Esophagus muscularis mucosa (tissue), 4 donors: ENCODE measurements around the gene HSDL2. TPM values are rescaled to one million over a fixed set of nuclear protein-coding genes. Genes with fewer than 3 reads are reported as not detected.
"Not testable (repeated sequence)": the region's sequence is repeated elsewhere in the genome, so short reads cannot be mapped to it uniquely, and the experiment has no call there.

Experiments used
- DNase-seq: peaks from one replicate; pipeline ENCODE4 v3.0.0-alpha.2; 2017; ENCODE audit errors: extremely low spot score
- H3K27ac ChIP-seq, 4 donors: fragments of 200-600 bp; sonication (generic); replicated peaks in 1 of 4; 1 replicate in 3 of 4; 2 replicates in 1 of 4; pipeline ENCODE4 v1.5.1; 2016 to 2019; ENCODE audit warnings: mild to moderate bottlenecking in 1 of 4
- H3K27me3 ChIP-seq, 4 donors: fragments of 200-600 bp; sonication (generic); one replicate each; pipeline versions ENCODE4 v1.5.1 to v1.6.0; 2016 to 2019
- H3K36me3 ChIP-seq, 4 donors: fragments of 200-600 bp; sonication (generic); one replicate each; pipeline ENCODE4 v1.5.1; 2016 to 2019
- H3K4me1 ChIP-seq, 4 donors: fragments of 200-600 bp; sonication (generic); one replicate each; pipeline ENCODE4 v1.5.1; 2016 to 2019
- H3K4me3 ChIP-seq, 4 donors: fragments of 200-600 bp; sonication (generic); 1 replicate in 2 of 4; 2 replicates in 2 of 4; pipeline ENCODE4 v1.5.1; 2016 to 2019; ENCODE audit warnings: mild to moderate bottlenecking in 4 of 4, moderate library complexity in 1 of 4
- H3K9me3 ChIP-seq, 4 donors: fragments of 200-600 bp; sonication (generic); 1 replicate in 3 of 4; 2 replicates in 1 of 4; pipeline ENCODE4 v1.5.1; 2016 to 2019
- CTCF ChIP-seq, 3 experiments: fragments of 200-600 bp in 2 of 3; fragments of 450-650 bp in 1 of 3; sonication (generic) in 2 of 3; IDR thresholded peaks; one replicate each; pipeline ENCODE4 v1.5.1; 2017 to 2019; ENCODE audit warnings: antibody characterized with exemption in 3 of 3, mild to moderate bottlenecking in 2 of 3, moderate library complexity in 1 of 3
- EP300 ChIP-seq: sonication (generic); formaldehyde crosslinking; IDR thresholded peaks from one replicate; pipeline ENCODE4 v1.6.1; 2017; ENCODE audit warnings: antibody characterized with exemption
- POLR2A ChIP-seq: fragments of 450-650 bp; IDR thresholded peaks from one replicate; pipeline ENCODE4 v1.6.1; 2017; ENCODE audit warnings: antibody characterized with exemption, moderate library complexity, mild to moderate bottlenecking, low read depth
- POLR2AphosphoS5 ChIP-seq, 2 donors: sonication (generic); formaldehyde crosslinking; IDR thresholded peaks; one replicate each; pipeline ENCODE4 v1.6.1; 2017; ENCODE audit warnings: antibody characterized with exemption in 2 of 2
- WGBS: methylation state at CpG from one replicate; pipeline ENCODE4 v1.1.5; 2018; 5-methylcytosine and 5-hydroxymethylcytosine counted together
- intact Hi-C: fragments of 100-400 bp; cut with DNase I; formaldehyde crosslinking; loops from one replicate; pipeline ENCODE4 v1.15.1; 2023
- total RNA-seq, 4 donors: library from RNA; depleted of rRNA; stranded (reverse); fragments of >200 nt; gene quantifications; one replicate each; pipeline versions ENCODE4 v1.1.0 to v1.2.1, GENCODE V29; 2016

The HSDL2 gene
- total RNA-seq, 4 donors from 2014 or later, result 34.3 to 73.1 (median 50.0) TPM

GRCh38 chr9:112505086-112505485, 125.2 kb downstream of the HSDL2 start:
- no peaks in the 10 kb centered on the region for H3K9me3 ChIP-seq
- WGBS, result 93% methylated on average over 4 of the region's 4 CpGs
- DNase-seq, result no peak
- no peak for TF ChIP-seq POLR2A
- no peak for TF ChIP-seq POLR2AphosphoS5 (IDR thresholded peaks at IDR 0.05)
- no peak for TF ChIP-seq CTCF (IDR thresholded peaks at IDR 0.05)
- TF ChIP-seq EP300, result no peak
- H3K27me3 ChIP-seq, result no peaks in the 10 kb centered on the region
- no peak overlapping the region for H3K27ac ChIP-seq
- intact Hi-C loops, result no loop called here
- no peaks in the 10 kb centered on the region for H3K4me1 ChIP-seq
- no peaks in the 10 kb centered on the region for H3K36me3 ChIP-seq
- no peak overlapping the region for H3K4me3 ChIP-seq

DNA sequence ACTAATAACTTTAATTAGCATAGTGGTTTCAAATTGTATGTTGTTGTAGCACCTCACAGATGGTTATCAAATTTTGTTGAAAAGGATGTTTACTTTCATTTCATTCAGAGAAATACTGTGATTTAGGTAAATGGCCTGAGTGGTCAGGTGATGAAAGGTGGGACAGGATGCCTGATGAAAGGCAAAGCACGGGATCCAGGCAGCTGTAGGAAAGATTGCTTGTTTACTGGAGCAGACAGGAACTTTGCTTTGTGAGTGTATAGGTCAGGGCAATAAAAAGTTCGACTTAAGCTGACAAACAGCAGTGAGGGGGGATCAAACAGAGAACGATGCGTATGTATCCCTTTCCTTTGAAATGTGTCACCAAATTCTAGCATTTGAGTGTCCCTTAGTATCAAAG, 125.7 kb downstream of the HSDL2 start:
- H3K4me1 ChIP-seq, result no peaks in the 10 kb centered on the region
- no peaks in the 10 kb centered on the region for H3K36me3 ChIP-seq
- H3K27me3 ChIP-seq, result no peaks in the 10 kb centered on the region
- TF ChIP-seq POLR2AphosphoS5 (IDR thresholded peaks at IDR 0.05), result no peak
- no peak for TF ChIP-seq CTCF (IDR thresholded peaks at IDR 0.05)
- no peak for TF ChIP-seq EP300
- no peak for TF ChIP-seq POLR2A
- WGBS, result 82% methylated on average over 4 of the region's 4 CpGs
- H3K9me3 ChIP-seq, result no peaks in the 10 kb centered on the region
- H3K4me3 ChIP-seq, result no peak overlapping the region
- intact Hi-C loops, result no loop called here
- no peak overlapping the region for H3K27ac ChIP-seq
- DNase-seq, result no peak

- DNase-seq, result no peak
- H3K4me1 ChIP-seq, result no peaks in the 10 kb centered on the region
- no peaks in the 10 kb centered on the region for H3K36me3 ChIP-seq
- no peaks in the 10 kb centered on the region for H3K9me3 ChIP-seq
- intact Hi-C loops, result no loop called here
- WGBS, result 83% methylated on average over 2 of the region's 2 CpGs
- no peak overlapping the region for H3K4me3 ChIP-seq
- H3K27me3 ChIP-seq, result no peaks in the 10 kb centered on the region
- no peak for TF ChIP-seq CTCF (IDR thresholded peaks at IDR 0.05)
- no peak for TF ChIP-seq EP300
- TF ChIP-seq POLR2A, result no peak
- no peak for TF ChIP-seq POLR2AphosphoS5 (IDR thresholded peaks at IDR 0.05)
- no peak overlapping the region for H3K27ac ChIP-seq
Measured at GRCh38 chr9:112506571-112506970, 126.7 kb downstream of the HSDL2 start.

DNA sequence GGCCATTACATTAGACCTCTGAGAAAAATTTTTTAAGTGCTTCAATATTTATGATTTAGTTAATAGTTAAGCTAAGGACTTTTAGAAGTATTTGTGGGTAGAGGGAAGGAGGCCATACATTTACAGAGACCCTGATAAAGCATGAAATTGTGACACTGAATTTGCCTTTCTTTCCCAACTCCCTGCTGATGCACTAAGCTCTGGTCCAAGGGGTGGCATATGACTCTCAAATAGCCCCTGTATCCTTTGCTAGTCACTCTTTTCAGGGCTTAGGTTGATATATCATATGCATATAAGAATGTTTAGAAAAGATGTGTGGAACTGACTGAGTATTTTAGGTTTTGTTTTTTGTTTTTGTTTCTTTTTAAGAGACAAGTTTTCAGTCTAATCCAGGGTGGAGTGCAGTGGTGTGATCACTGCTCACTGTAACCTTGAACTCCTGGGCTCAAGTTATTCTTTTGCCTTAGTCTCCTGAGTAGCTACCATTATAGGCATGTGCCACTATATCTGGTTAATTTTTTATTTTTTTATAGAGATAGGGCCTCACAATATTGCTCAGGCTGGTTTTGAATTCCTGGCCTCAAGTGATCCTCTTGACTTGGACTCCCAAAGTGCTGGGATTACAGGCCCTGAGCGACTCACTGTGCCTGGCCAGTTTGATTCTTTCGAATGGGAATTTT, 127.2 kb downstream of the HSDL2 start:
- TF ChIP-seq POLR2AphosphoS5 (IDR thresholded peaks at IDR 0.05), result no peak
- no peak for TF ChIP-seq POLR2A
- TF ChIP-seq EP300, result no peak
- TF ChIP-seq CTCF (IDR thresholded peaks at IDR 0.05), result no peak
- intact Hi-C loops, result no loop called here
- H3K4me3 ChIP-seq, result no peak overlapping the region
- no peaks in the 10 kb centered on the region for H3K36me3 ChIP-seq
- no peaks in the 10 kb centered on the region for H3K27me3 ChIP-seq
- H3K4me1 ChIP-seq, result no peaks in the 10 kb centered on the region
- H3K9me3 ChIP-seq, result no peaks in the 10 kb centered on the region
- no peak overlapping the region for H3K27ac ChIP-seq
- WGBS, result 98% methylated on average over 2 of the region's 2 CpGs
- no peak for DNase-seq

- TF ChIP-seq POLR2AphosphoS5 (IDR thresholded peaks at IDR 0.05), result no peak
- TF ChIP-seq CTCF (IDR thresholded peaks at IDR 0.05), result no peak
- no peak for TF ChIP-seq POLR2A
- TF ChIP-seq EP300, result no peak
- intact Hi-C loops, result no loop called here
- Histone ChIP-seq H3K27ac (no peak overlapping the region), H3K4me3 (no peak overlapping the region), H3K36me3 (no peaks in the 10 kb centered on the region), H3K27me3 (no peaks in the 10 kb centered on the region), H3K9me3 (no peaks in the 10 kb centered on the region), H3K4me1 (no peaks in the 10 kb centered on the region)
- no peak for DNase-seq
- 66% methylated on average over 2 of the region's 2 CpGs for WGBS
Measured at GRCh38 chr9:112508377-112508776, 128.5 kb downstream of the HSDL2 start.

DNA sequence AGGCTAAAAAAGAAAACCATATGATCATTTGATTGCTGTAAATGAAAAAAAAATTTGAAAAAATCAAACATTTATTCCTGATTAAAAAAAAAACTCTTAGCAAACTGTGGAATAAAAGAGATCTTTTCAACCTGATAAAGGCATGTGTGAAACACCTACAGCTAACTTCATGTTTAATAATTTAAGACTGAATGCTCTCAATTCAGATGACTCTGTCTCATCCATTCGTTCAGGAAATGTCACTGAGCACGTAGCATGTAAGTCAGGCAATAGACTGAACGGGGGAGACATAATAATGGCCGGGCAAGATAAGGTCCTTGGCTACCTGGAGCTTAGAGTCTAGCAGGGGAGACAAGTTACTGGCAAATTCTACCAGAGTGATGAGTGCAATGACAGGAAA, 132.5 kb downstream of the HSDL2 start:
- intact Hi-C loops, H3K4me1 ChIP-seq, H3K27me3 ChIP-seq, H3K36me3 ChIP-seq, H3K27ac ChIP-seq, H3K9me3 ChIP-seq, H3K4me3 ChIP-seq, DNase-seq: not testable (repeated sequence)
- WGBS, result 83% methylated on average over 3 of the region's 4 CpGs
